WTC11 (cell line): ENCODE measurements around the gene LSM11.

Experiments used
- TF ChIP-seq, protein P1 (sequence below): sonication (generic); formaldehyde crosslinking; IDR thresholded peaks from 2 replicates; pipeline ENCODE4 v1.8.1; 2023; ENCODE audit warnings: mild to moderate bottlenecking, missing genetic modification reagents, moderate library complexity
- TF ChIP-seq, protein P2 (sequence below): fragments of 200-600 bp; IDR thresholded peaks from 2 replicates; pipeline ENCODE4 v1.8.0; 2022; ENCODE audit warnings: antibody characterized with exemption
- TF ChIP-seq, protein P3 (sequence below): sonication (generic); formaldehyde crosslinking; IDR thresholded peaks from 2 replicates; pipeline ENCODE4 v1.8.0; 2022; ENCODE audit warnings: missing genetic modification reagents
- TF ChIP-seq, protein P4 (sequence below): sonication (generic); formaldehyde crosslinking; IDR thresholded peaks from 2 replicates; pipeline ENCODE4 v1.8.0; 2022; ENCODE audit warnings: mild to moderate bottlenecking, missing genetic modification reagents

DNA sequence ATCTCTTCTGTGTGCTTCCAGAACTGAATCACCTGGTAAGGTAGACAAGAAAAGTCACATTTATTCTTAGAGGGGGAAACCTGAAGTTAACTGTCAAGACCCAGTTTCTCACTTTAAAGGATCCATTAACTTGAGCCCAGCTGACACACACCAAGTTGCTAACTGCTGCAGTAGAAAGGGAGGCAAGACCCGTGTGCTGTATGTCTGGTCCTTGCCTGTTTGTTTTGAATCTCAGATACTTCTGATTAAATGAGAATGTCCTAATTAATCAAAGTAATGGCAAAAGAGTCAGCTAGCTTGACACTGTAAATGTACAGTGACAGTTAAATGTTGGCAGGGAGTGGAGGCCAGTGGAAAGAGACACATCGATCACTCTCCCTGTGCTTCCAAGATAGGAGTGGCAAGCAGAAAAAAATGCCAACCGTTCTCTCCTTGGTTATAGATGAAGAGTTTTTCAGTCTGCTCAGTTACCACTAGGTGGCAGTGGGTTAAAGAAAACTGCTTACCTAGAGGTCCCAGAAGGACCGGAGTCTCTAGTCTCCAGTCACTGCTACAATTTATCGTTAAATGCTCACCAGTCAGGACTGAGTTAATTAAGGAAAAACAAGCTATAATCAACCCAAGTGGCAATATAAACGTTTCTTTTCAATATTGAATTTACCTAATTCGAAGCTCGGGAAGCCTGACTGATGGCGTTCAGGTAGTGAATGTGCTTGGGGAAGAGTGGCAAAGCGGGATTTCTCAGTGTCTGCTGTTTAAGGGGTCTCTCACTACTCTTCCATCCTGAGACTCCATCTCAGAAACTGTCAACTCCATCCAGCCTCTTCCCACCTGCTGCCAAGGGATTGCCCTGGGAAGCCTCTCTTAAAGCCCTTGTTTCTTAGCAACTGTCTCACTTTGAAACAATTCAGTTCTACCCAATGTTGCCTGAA, 18.4 kb downstream of the LSM11 start:
- TF ChIP-seq, protein P1, sequence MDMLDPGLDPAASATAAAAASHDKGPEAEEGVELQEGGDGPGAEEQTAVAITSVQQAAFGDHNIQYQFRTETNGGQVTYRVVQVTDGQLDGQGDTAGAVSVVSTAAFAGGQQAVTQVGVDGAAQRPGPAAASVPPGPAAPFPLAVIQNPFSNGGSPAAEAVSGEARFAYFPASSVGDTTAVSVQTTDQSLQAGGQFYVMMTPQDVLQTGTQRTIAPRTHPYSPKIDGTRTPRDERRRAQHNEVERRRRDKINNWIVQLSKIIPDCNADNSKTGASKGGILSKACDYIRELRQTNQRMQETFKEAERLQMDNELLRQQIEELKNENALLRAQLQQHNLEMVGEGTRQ (CRISPR knock-in tag), result no peak
- TF ChIP-seq, protein P2, sequence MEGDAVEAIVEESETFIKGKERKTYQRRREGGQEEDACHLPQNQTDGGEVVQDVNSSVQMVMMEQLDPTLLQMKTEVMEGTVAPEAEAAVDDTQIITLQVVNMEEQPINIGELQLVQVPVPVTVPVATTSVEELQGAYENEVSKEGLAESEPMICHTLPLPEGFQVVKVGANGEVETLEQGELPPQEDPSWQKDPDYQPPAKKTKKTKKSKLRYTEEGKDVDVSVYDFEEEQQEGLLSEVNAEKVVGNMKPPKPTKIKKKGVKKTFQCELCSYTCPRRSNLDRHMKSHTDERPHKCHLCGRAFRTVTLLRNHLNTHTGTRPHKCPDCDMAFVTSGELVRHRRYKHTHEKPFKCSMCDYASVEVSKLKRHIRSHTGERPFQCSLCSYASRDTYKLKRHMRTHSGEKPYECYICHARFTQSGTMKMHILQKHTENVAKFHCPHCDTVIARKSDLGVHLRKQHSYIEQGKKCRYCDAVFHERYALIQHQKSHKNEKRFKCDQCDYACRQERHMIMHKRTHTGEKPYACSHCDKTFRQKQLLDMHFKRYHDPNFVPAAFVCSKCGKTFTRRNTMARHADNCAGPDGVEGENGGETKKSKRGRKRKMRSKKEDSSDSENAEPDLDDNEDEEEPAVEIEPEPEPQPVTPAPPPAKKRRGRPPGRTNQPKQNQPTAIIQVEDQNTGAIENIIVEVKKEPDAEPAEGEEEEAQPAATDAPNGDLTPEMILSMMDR, result peak; percentile 67
- TF ChIP-seq, protein P3, sequence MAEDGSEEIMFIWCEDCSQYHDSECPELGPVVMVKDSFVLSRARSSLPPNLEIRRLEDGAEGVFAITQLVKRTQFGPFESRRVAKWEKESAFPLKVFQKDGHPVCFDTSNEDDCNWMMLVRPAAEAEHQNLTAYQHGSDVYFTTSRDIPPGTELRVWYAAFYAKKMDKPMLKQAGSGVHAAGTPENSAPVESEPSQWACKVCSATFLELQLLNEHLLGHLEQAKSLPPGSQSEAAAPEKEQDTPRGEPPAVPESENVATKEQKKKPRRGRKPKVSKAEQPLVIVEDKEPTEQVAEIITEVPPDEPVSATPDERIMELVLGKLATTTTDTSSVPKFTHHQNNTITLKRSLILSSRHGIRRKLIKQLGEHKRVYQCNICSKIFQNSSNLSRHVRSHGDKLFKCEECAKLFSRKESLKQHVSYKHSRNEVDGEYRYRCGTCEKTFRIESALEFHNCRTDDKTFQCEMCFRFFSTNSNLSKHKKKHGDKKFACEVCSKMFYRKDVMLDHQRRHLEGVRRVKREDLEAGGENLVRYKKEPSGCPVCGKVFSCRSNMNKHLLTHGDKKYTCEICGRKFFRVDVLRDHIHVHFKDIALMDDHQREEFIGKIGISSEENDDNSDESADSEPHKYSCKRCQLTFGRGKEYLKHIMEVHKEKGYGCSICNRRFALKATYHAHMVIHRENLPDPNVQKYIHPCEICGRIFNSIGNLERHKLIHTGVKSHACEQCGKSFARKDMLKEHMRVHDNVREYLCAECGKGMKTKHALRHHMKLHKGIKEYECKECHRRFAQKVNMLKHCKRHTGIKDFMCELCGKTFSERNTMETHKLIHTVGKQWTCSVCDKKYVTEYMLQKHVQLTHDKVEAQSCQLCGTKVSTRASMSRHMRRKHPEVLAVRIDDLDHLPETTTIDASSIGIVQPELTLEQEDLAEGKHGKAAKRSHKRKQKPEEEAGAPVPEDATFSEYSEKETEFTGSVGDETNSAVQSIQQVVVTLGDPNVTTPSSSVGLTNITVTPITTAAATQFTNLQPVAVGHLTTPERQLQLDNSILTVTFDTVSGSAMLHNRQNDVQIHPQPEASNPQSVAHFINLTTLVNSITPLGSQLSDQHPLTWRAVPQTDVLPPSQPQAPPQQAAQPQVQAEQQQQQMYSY (CRISPR knock-in tag), result no peak
- TF ChIP-seq, protein P4, sequence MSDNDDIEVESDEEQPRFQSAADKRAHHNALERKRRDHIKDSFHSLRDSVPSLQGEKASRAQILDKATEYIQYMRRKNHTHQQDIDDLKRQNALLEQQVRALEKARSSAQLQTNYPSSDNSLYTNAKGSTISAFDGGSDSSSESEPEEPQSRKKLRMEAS, result no peak
